Breast epithelium (tissue), 4 donors: ENCODE data around the gene POU5F1. TPM values are rescaled to one million over a fixed set of nuclear protein-coding genes. Genes with fewer than 3 reads are reported as not detected.

ENCODE experiments used
- DNase-seq, 2 donors: peaks; one replicate each; pipeline ENCODE4 v3.0.0-alpha.2; 2019; ENCODE audit warnings: low spot score in 2 of 2
- H3K27ac ChIP-seq, 2 donors: fragments of 200-600 bp; sonication (generic) in 1 of 2; one replicate each; pipeline ENCODE4 v1.5.1; 2016 to 2019; ENCODE audit warnings: mild to moderate bottlenecking in 1 of 2
- H3K27me3 ChIP-seq, 2 donors: fragments of 200-600 bp; sonication (generic) in 1 of 2; one replicate each; pipeline versions ENCODE4 v1.5.1 to v1.6.0; 2017 to 2019; ENCODE audit warnings: control low read depth in 1 of 2, mild to moderate bottlenecking in 1 of 2
- H3K36me3 ChIP-seq: fragments of 200-600 bp; one replicate; pipeline ENCODE4 v1.5.1; 2019
- H3K4me1 ChIP-seq, 2 donors: fragments of 200-600 bp; sonication (generic); one replicate each; pipeline ENCODE4 v1.5.1; 2016 to 2019; ENCODE audit warnings: control low read depth in 1 of 2
- H3K4me3 ChIP-seq, 3 donors: fragments of 200-600 bp; sonication (generic); 1 replicate in 2 of 3; 2 replicates in 1 of 3; pipeline ENCODE4 v1.5.1; 2016 to 2019; ENCODE audit warnings: mild to moderate bottlenecking in 3 of 3, moderate library complexity in 2 of 3
- H3K9me3 ChIP-seq, 2 donors: fragments of 200-600 bp; sonication (generic) in 1 of 2; one replicate each; pipeline ENCODE4 v1.5.1; 2016 to 2019; ENCODE audit warnings: control low read depth in 1 of 2
- CTCF ChIP-seq, 3 donors: fragments of 450-650 bp; IDR thresholded peaks; one replicate each; pipeline ENCODE4 v1.5.1; 2016 to 2017; ENCODE audit warnings: antibody characterized with exemption in 3 of 3, mild to moderate bottlenecking in 3 of 3, moderate library complexity in 3 of 3
- POLR2A ChIP-seq: fragments of 450-650 bp; IDR thresholded peaks from one replicate; pipeline ENCODE4 v1.6.1; 2016; ENCODE audit warnings: antibody characterized with exemption, mild to moderate bottlenecking, moderate library complexity
- POLR2AphosphoS5 ChIP-seq, 3 donors: sonication (generic); formaldehyde crosslinking; IDR thresholded peaks; one replicate each; pipeline ENCODE4 v1.6.1; 2017; ENCODE audit warnings: antibody characterized with exemption in 3 of 3
- intact Hi-C: fragments of 100-400 bp; cut with DNase I; formaldehyde crosslinking; loops from one replicate; pipeline ENCODE4 v1.15.1; 2023; ENCODE audit warnings: low total_unique reads
- total RNA-seq, 3 donors: library from RNA; depleted of rRNA; stranded (reverse); fragments of >200 nt; gene quantifications; one replicate each; pipeline ENCODE4 v1.1.0, GENCODE V29; 2016

Gene POU5F1
- total RNA-seq, 3 donors from 2014 or later: 0.64 to 4.5 (median 0.98) TPM

- H3K36me3 ChIP-seq: no peaks in the 10 kb centered on the region
- intact Hi-C loops: no loop called here
- peaks cover 0 to 9% of the 10 kb centered on the region in 2 donors for H3K4me1 ChIP-seq
- no peak overlapping the region for H3K4me3 ChIP-seq
- peak overlapping the region in 1 of 2 donors; percentile 35 for H3K27ac ChIP-seq
- TF ChIP-seq POLR2AphosphoS5 (IDR thresholded peaks at IDR 0.05) (no peak), POLR2A (no peak), CTCF (IDR thresholded peaks at IDR 0.05) (no peak)
- no peak for DNase-seq
- H3K9me3 ChIP-seq: no peaks in the 10 kb centered on the region
- no peaks in the 10 kb centered on the region for H3K27me3 ChIP-seq
Observed at GRCh38 chr6:31210123-31210522, 39.6 kb upstream of the POU5F1 start.

GRCh38 chr6:31209137-31209536 is 38.7 kb upstream of the POU5F1 start:
- peak overlapping the region; percentile 26 to 50 for H3K27ac ChIP-seq
- no peaks in the 10 kb centered on the region for H3K27me3 ChIP-seq
- peaks cover 0 to 9% of the 10 kb centered on the region in 2 donors for H3K4me1 ChIP-seq
- no peaks in the 10 kb centered on the region for H3K9me3 ChIP-seq
- H3K36me3 ChIP-seq: no peaks in the 10 kb centered on the region
- no peak for TF ChIP-seq POLR2AphosphoS5 (IDR thresholded peaks at IDR 0.05)
- TF ChIP-seq CTCF (IDR thresholded peaks at IDR 0.05): no peak
- TF ChIP-seq POLR2A: no peak
- DNase-seq: no peak
- H3K4me3 ChIP-seq: no peak overlapping the region
- intact Hi-C loops: no loop called here

GRCh38 chr6:31208506-31208905 is 38.0 kb upstream of the POU5F1 start:
- Histone ChIP-seq H3K27me3 (no peaks in the 10 kb centered on the region), H3K4me1 (peaks cover 0 to 9% of the 10 kb centered on the region in 2 donors), H3K36me3 (no peaks in the 10 kb centered on the region), H3K27ac (peak overlapping the region; percentile 36 to 50), H3K4me3 (no peak overlapping the region), H3K9me3 (no peaks in the 10 kb centered on the region)
- no peak for DNase-seq
- TF ChIP-seq CTCF (IDR thresholded peaks at IDR 0.05) (no peak), POLR2A (no peak), POLR2AphosphoS5 (IDR thresholded peaks at IDR 0.05) (no peak)
- intact Hi-C loops: no loop called here

GRCh38 chr6:31205638-31206037 is 35.2 kb upstream of the POU5F1 start:
- Histone ChIP-seq H3K4me1 (peaks cover 0 to 15% of the 10 kb centered on the region in 2 donors), H3K27ac (no peak overlapping the region), H3K27me3 (no peaks in the 10 kb centered on the region), H3K36me3 (no peaks in the 10 kb centered on the region), H3K9me3 (peaks cover 0 to 5% of the 10 kb centered on the region in 2 donors), H3K4me3 (no peak overlapping the region)
- no peak for DNase-seq
- intact Hi-C loops: no loop called here
- TF ChIP-seq POLR2A (no peak), CTCF (IDR thresholded peaks at IDR 0.05) (no peak), POLR2AphosphoS5 (IDR thresholded peaks at IDR 0.05) (no peak)

- Histone ChIP-seq H3K27ac (peak overlapping the region; percentile 90 to 94), H3K27me3 (no peaks in the 10 kb centered on the region)
Observed at GRCh38 chr6:31204751-31205145, 34.3 kb upstream of the POU5F1 start.

More at GRCh38 chr6:31204751-31205145, 34.3 kb upstream of the POU5F1 start:
- Histone ChIP-seq H3K4me1 (peaks cover 0 to 15% of the 10 kb centered on the region in 2 donors), H3K9me3 (peaks cover 0 to 9% of the 10 kb centered on the region in 2 donors), H3K4me3 (peak overlapping the region in 1 of 3 donors; percentile 53), H3K36me3 (no peaks in the 10 kb centered on the region)
- intact Hi-C loops: no loop called here
- no peak for DNase-seq
- no peak for TF ChIP-seq CTCF (IDR thresholded peaks at IDR 0.05)
- TF ChIP-seq POLR2AphosphoS5 (IDR thresholded peaks at IDR 0.05): no peak
- TF ChIP-seq POLR2A: no peak
